Heart right ventricle (tissue), 16 donors: ENCODE measurements around the gene PSME1. TPM values are rescaled to one million over a fixed set of nuclear protein-coding genes. Genes with fewer than 3 reads are reported as not detected.

Experiments used
- ATAC-seq, 8 donors: fragments of 200-7000 bp; cut with Tn5 transposase; one replicate each; pipeline ENCODE4 v1.9.1; 2020; ENCODE audit warnings: mild to moderate bottlenecking in 8 of 8, moderate library complexity in 8 of 8, moderate number of reproducible peaks in 1 of 8
- DNase-seq, 2 donors: peaks; one replicate each; pipeline ENCODE4 v3.0.0-alpha.2; 2020
- H3K27ac ChIP-seq, 10 donors: fragments of 200-600 bp; sonication (generic) in 2 of 10; one replicate each; pipeline versions ENCODE4 v1.5.0 to v1.8.0; 2020 to 2022; ENCODE audit warnings: mild to moderate bottlenecking in 3 of 10
- H3K27me3 ChIP-seq, 7 donors: fragments of 200-600 bp; one replicate each; pipeline ENCODE4 v1.8.0; 2021 to 2022; ENCODE audit warnings: mild to moderate bottlenecking in 2 of 7
- H3K36me3 ChIP-seq, 9 donors: fragments of 200-600 bp; sonication (generic) in 1 of 9; one replicate each; pipeline versions ENCODE4 v1.5.0 to v1.8.0; 2020 to 2022; ENCODE audit warnings: mild to moderate bottlenecking in 2 of 9
- H3K4me1 ChIP-seq, 9 donors: fragments of 200-600 bp; sonication (generic) in 1 of 9; one replicate each; pipeline versions ENCODE4 v1.5.0 to v1.8.0; 2020 to 2022; ENCODE audit warnings: mild to moderate bottlenecking in 4 of 9
- H3K4me3 ChIP-seq, 10 donors: fragments of 200-600 bp; sonication (generic) in 2 of 10; one replicate each; pipeline versions ENCODE4 v1.5.0 to v1.8.0; 2020 to 2022; ENCODE audit warnings: mild to moderate bottlenecking in 7 of 10, moderate library complexity in 2 of 10
- H3K9me3 ChIP-seq, 11 donors: fragments of 200-600 bp in 10 of 11; sonication (generic) in 2 of 11; one replicate each; pipeline versions ENCODE4 v1.5.0 to v1.8.0; 2013 to 2022; ENCODE audit warnings: mild to moderate bottlenecking in 2 of 11, control low read depth in 1 of 11, moderate library complexity in 1 of 11
- CTCF ChIP-seq, 9 donors: fragments of 200-600 bp; sonication (generic) in 2 of 9; IDR thresholded peaks; one replicate each; pipeline versions ENCODE4 v1.5.0 to v1.8.0; 2021 to 2022; ENCODE audit warnings: antibody characterized with exemption in 9 of 9, mild to moderate bottlenecking in 5 of 9, moderate library complexity in 1 of 9
- WGBS, 2 donors: extraction: QIAGEN DNeasy Blood & Tissue Kit; methylation state at CpG; one replicate each; pipeline ENCODE4 v1.1.7; 2013; ENCODE audit warnings: inconsistent platforms in 1 of 2; 5-methylcytosine and 5-hydroxymethylcytosine counted together
- intact Hi-C, 10 donors: fragments of 100-400 bp; cut with DNase I; formaldehyde crosslinking; loops; one replicate each; pipeline versions ENCODE4 v1.11.1 to v1.14.2; 2022
- polyA plus RNA-seq, 2 donors: library from polyadenylated mRNA; stranded (reverse); fragments of 200-250 nt; gene quantifications; one replicate each; pipeline ENCODE4 v1.2.3, GENCODE V29; 2013
- total RNA-seq, 10 donors: library from RNA; stranded (reverse); fragmentation: NEBNext Ultra II Directional in 3 of 10; extraction: Animal tissue kit (Norgen Biotek cat#: 25700) in 3 of 10; gene quantifications; one replicate each; pipeline versions ENCODE4 v1.2.1 to v1.2.4, GENCODE V29; 2021 to 2023
- donor health status: Arrhythmogenic right ventricular cardiomyopathy.
- donor health status: ischemic (EF 13 %, LVEDD 7.1; RV severe dilation, severe dysfunction).
- donor health status: healthy with polysubstance abuse.
- donor health status: DM: no; HTN: yes; CAD: no.
- donor health status: DM: no; HTN: no; CAD: no.
- donor health status: ischemic (EF 25% LVEDD 6.9; RV normal size, moderate dysfunction).
- donor health status: ischemic (EF 25% LVEDD 5.7; RV mildly dilated, moderate dysfunction).
- donor health status: healthy.
- donor health status: DM: yes; HTN: yes; CAD: no.
- donor health status: Ischemic cardiomyopathy.
- donor health status: ischemic (EF 35%, LVEDD 5.7; RV mildly dilated, moderate dysfunction).
- donor health status: nonischemic (EF 11% LVEDD 7.7; RV severe dilation, severe dysfunction).
- donor health status: DM: yes; HTN: yes; CAD: no.
- donor health status: PGD.
- donor health status: ischemic (EF 29% LVEDD 5.4; RV normal size, mild dysfunction).
- donor health status: nonischemic (EF 23%, LVEDD 6.1; RV moderate dilation, normal function).

PSME1 gene
- total and polyA plus RNA-seq, 12 donors: 84.3 to 341 (median 103) TPM

GRCh38 chr14:24089890-24090289 is 46.1 kb upstream of the PSME1 start:
- H3K4me1 ChIP-seq: peaks cover 0 to 30% (median 12%) of the 10 kb centered on the region in 9 donors
- TF ChIP-seq CTCF (IDR thresholded peaks at IDR 0.05): no peak
- H3K27ac ChIP-seq: no peak overlapping the region
- intact Hi-C loops: loop anchor here in 9 of 10 donors (1.0 to 10.0 kb wide), 7 partner anchors 31 to 105 kb away; partner anchors contain the start of gene DHRS4L2 (in 2 of the 9)
- DNase-seq: no peak
- ATAC-seq: no peak
- no peaks in the 10 kb centered on the region for H3K36me3 ChIP-seq
- no peaks in the 10 kb centered on the region for H3K9me3 ChIP-seq
- WGBS, 2 donors: 84 to 89% methylated on average over 6 of the region's 6 CpGs
- H3K4me3 ChIP-seq: no peak overlapping the region
- H3K27me3 ChIP-seq: no peaks in the 10 kb centered on the region

DNA sequence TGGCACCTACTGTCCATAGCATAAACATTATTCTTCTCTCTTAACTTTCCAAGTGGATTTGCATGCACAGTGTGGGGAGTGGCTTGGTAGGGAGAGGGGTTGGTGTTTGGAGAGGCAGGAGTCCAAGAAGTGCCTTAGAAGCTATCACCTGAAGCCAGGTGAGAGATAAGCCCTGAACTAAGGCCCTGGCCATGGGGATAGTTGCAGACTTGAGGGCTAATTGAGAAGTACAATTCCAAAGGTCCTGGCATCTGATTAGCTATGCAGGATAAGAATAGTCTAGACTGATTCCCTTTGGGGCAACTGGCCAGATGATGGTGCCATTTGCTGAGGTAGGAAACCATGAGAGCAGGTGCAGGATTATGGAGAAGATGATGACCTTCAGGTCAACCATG is 43.9 kb upstream of the PSME1 start:
- Histone ChIP-seq H3K36me3 (no peaks in the 10 kb centered on the region), H3K27ac (peak overlapping the region in 1 of 10 donors; percentile 44), H3K4me1 (peaks cover 3 to 38% (median 21%) of the 10 kb centered on the region in 9 donors), H3K4me3 (no peak overlapping the region), H3K9me3 (no peaks in the 10 kb centered on the region), H3K27me3 (no peaks in the 10 kb centered on the region)
- no peak for DNase-seq
- ATAC-seq: no peak
- no peak for TF ChIP-seq CTCF (IDR thresholded peaks at IDR 0.05)
- intact Hi-C loops: loop anchor here in 5 of 10 donors (2.0 to 10.0 kb wide), 4 partner anchors 33 to 107 kb away; partner anchors contain the start of gene DHRS4L2 (in 1 of the 5)

- peaks cover 0 to 1% (median 0%) of the 10 kb centered on the region in 9 donors for H3K36me3 ChIP-seq
- H3K9me3 ChIP-seq: no peaks in the 10 kb centered on the region
- no peak overlapping the region for H3K4me3 ChIP-seq
- H3K27me3 ChIP-seq: no peaks in the 10 kb centered on the region
- ATAC-seq (no peak), DNase-seq (no peak)
- TF ChIP-seq CTCF (IDR thresholded peaks at IDR 0.05): no peak
- H3K27ac ChIP-seq: peak overlapping the region in 2 of 10 donors; percentile 76 to 91
- 85 to 91% methylated on average over 4 of the region's 4 CpGs for WGBS, 2 donors
- intact Hi-C loops: loop anchor here in 5 of 10 donors (2.0 to 10.0 kb wide), 4 partner anchors 34 to 108 kb away; partner anchors contain the start of gene DHRS4L2 (in 1 of the 5)
- H3K4me1 ChIP-seq: peaks cover 3 to 38% (median 21%) of the 10 kb centered on the region in 9 donors
Measured at GRCh38 chr14:24092505-24093206, 43.3 kb upstream of the PSME1 start.

- peak overlapping the region in 9 of 10 donors; percentile 61 to 94 (median 87) for H3K4me3 ChIP-seq
- H3K4me1 ChIP-seq: peaks cover 3 to 38% (median 21%) of the 10 kb centered on the region in 9 donors
- intact Hi-C loops: loop anchor here in 5 of 10 donors (2.0 to 10.0 kb wide), 4 partner anchors 35 to 109 kb away; partner anchors contain the start of gene DHRS4L2 (in 1 of the 5)
- H3K36me3 ChIP-seq: peaks cover 0 to 8% (median 0%) of the 10 kb centered on the region in 9 donors
- H3K27me3 ChIP-seq: no peaks in the 10 kb centered on the region
- H3K9me3 ChIP-seq: no peaks in the 10 kb centered on the region
- WGBS, 2 donors: 85 to 86% methylated on average over 19 of the region's 19 CpGs
- DNase-seq: no peak
- TF ChIP-seq CTCF (IDR thresholded peaks at IDR 0.05): no peak
- peak in 1 of 8 donors; percentile 1 for ATAC-seq
- peak overlapping the region in 9 of 10 donors; percentile 76 to 95 (median 91) for H3K27ac ChIP-seq
Measured at GRCh38 chr14:24093207-24093900, 42.6 kb upstream of the PSME1 start.
